Liver (tissue), 9 donors: ENCODE results near the gene IRF8. TPM values are rescaled to one million over a fixed set of nuclear protein-coding genes. Genes with fewer than 3 reads are reported as not detected.
"Not testable (repeated sequence)": the region's sequence is repeated elsewhere in the genome, so short reads cannot be mapped to it uniquely, and the experiment has no call there.

Source experiments
- DNase-seq: peaks from one replicate; pipeline ENCODE4 v3.0.0-alpha.2; 2017; ENCODE audit warnings: low spot score
- H3K27ac ChIP-seq, 2 donors: one replicate each; pipeline ENCODE4 v1.7.0; 2013; ENCODE audit warnings: inconsistent platforms in 2 of 2, low read length in 2 of 2, control low read depth in 1 of 2, low read depth in 1 of 2, mild to moderate bottlenecking in 1 of 2
- H3K27me3 ChIP-seq, 4 donors: one replicate each; pipeline versions ENCODE4 v1.6.1 to v1.7.0; 2013; ENCODE audit warnings: low read length in 3 of 4, inconsistent platforms in 1 of 4, mild to moderate bottlenecking in 1 of 4, moderate library complexity in 1 of 4; ENCODE audit not compliant: control insufficient read depth in 4 of 4, insufficient read depth in 4 of 4
- H3K36me3 ChIP-seq, 4 donors: one replicate each; pipeline versions ENCODE4 v1.6.1 to v1.7.0; 2013; ENCODE audit warnings: low read length in 3 of 4, mild to moderate bottlenecking in 3 of 4, low read depth in 1 of 4, moderate library complexity in 1 of 4; ENCODE audit not compliant: control insufficient read depth in 4 of 4, insufficient read depth in 3 of 4
- H3K4me1 ChIP-seq, 4 donors: one replicate each; pipeline versions ENCODE4 v1.6.1 to v1.7.0; 2013; ENCODE audit warnings: low read length in 3 of 4, mild to moderate bottlenecking in 3 of 4, moderate library complexity in 1 of 4; ENCODE audit not compliant: control insufficient read depth in 4 of 4, insufficient read depth in 4 of 4
- H3K4me3 ChIP-seq, 3 donors: one replicate each; pipeline versions ENCODE4 v1.6.1 to v1.7.0; 2013; ENCODE audit warnings: low read length in 3 of 3, control low read depth in 1 of 3, low read depth in 1 of 3, mild to moderate bottlenecking in 1 of 3
- H3K9ac ChIP-seq, 2 donors: one replicate each; pipeline ENCODE4 v1.7.0; 2013; ENCODE audit warnings: low read length in 2 of 2, mild to moderate bottlenecking in 2 of 2, moderate library complexity in 2 of 2, control low read depth in 1 of 2, low read depth in 1 of 2
- H3K9me3 ChIP-seq, 4 donors: one replicate each; pipeline versions ENCODE4 v1.6.1 to v1.7.0; 2013; ENCODE audit warnings: low read length in 3 of 4; ENCODE audit not compliant: control insufficient read depth in 4 of 4
- CTCF ChIP-seq: fragments of 150-350 bp; IDR thresholded peaks from 2 replicates; pipeline ENCODE4 v1.5.1; 2017; ENCODE audit warnings: improper control_type of control experiment, low read depth, low read length; ENCODE audit not compliant: missing input control
- EGR1 ChIP-seq, 2 donors: IDR thresholded peaks; 2 replicates each; pipeline ENCODE4 v1.6.1; 2016 to 2018; ENCODE audit warnings: antibody characterized with exemption in 2 of 2, low read depth in 2 of 2
- FOXA1 ChIP-seq: IDR thresholded peaks from 2 replicates; pipeline ENCODE4 v1.6.1; 2016; ENCODE audit warnings: antibody characterized with exemption
- FOXA2 ChIP-seq: IDR thresholded peaks from 2 replicates; pipeline ENCODE4 v1.6.1; 2016; ENCODE audit warnings: antibody characterized with exemption
- GABPA ChIP-seq, 2 donors: IDR thresholded peaks in 1 of 2; conservative IDR thresholded peaks in 1 of 2; 2 replicates each; pipeline ENCODE4 v1.6.1; 2016; ENCODE audit warnings: antibody characterized with exemption in 2 of 2, mild to moderate bottlenecking in 1 of 2, moderate library complexity in 1 of 2
- HNF4A ChIP-seq, 2 donors: conservative IDR thresholded peaks; 2 replicates each; pipeline ENCODE4 v1.6.1; 2016; ENCODE audit warnings: antibody characterized with exemption in 2 of 2, mild to moderate bottlenecking in 2 of 2
- HNF4G ChIP-seq: IDR thresholded peaks from 2 replicates; pipeline ENCODE4 v1.6.1; 2016; ENCODE audit warnings: antibody characterized with exemption
- JUND ChIP-seq, 2 donors: IDR thresholded peaks; 2 replicates each; pipeline ENCODE4 v1.6.1; 2016; ENCODE audit warnings: antibody characterized with exemption in 2 of 2
- NR2F2 ChIP-seq: IDR thresholded peaks from 2 replicates; pipeline ENCODE4 v1.6.1; 2016; ENCODE audit warnings: antibody characterized with exemption
- RAD21 ChIP-seq, 2 donors: IDR thresholded peaks; 2 replicates each; pipeline ENCODE4 v1.6.1; 2016; ENCODE audit warnings: antibody characterized with exemption in 2 of 2, mild to moderate bottlenecking in 2 of 2
- RXRA ChIP-seq, 2 donors: IDR thresholded peaks; 2 replicates each; pipeline ENCODE4 v1.6.1; 2017 to 2018; ENCODE audit warnings: antibody characterized with exemption in 2 of 2, mild to moderate bottlenecking in 1 of 2
- SP1 ChIP-seq: IDR thresholded peaks from 2 replicates; pipeline ENCODE4 v1.6.1; 2018; ENCODE audit warnings: antibody characterized with exemption, mild to moderate bottlenecking
- TAF1 ChIP-seq: conservative IDR thresholded peaks from 2 replicates; pipeline ENCODE4 v1.6.1; 2016; ENCODE audit warnings: antibody characterized with exemption, mild to moderate bottlenecking
- YY1 ChIP-seq: IDR thresholded peaks from 2 replicates; pipeline ENCODE4 v1.6.1; 2016; ENCODE audit warnings: antibody characterized with exemption, mild to moderate bottlenecking
- WGBS: extraction: QIAGEN DNeasy Blood & Tissue Kit; methylation state at CpG from one replicate; pipeline ENCODE4 v1.1.7; 2013; 5-methylcytosine and 5-hydroxymethylcytosine counted together
- polyA plus RNA-seq, 2 donors: library from polyadenylated mRNA; stranded (reverse) in 1 of 2; unstranded in 1 of 2; fragments of 200-250 nt in 1 of 2; fragments of >200 nt in 1 of 2; fragmentation: Nextera tagmentation in 1 of 2; extraction: Ambion mirVana in 1 of 2; gene quantifications; one replicate each; pipeline versions ENCODE4 v1.2.1 to v1.2.3, GENCODE V29; 2013 to 2015
- total RNA-seq, 2 donors: library from RNA; depleted of rRNA; stranded (reverse); fragments of >200 nt; gene quantifications; one replicate each; pipeline ENCODE4 v1.2.3, GENCODE V29; 2014
- TF ChIP-seq, protein P1 (sequence below): IDR thresholded peaks from 2 replicates; pipeline ENCODE4 v1.6.1; 2016; ENCODE audit warnings: antibody characterized with exemption
- TF ChIP-seq, protein P2 (sequence below): IDR thresholded peaks from 2 replicates; pipeline ENCODE4 v1.6.1; 2016; ENCODE audit warnings: antibody characterized with exemption, mild to moderate bottlenecking
- TF ChIP-seq, protein P3 (sequence below): IDR thresholded peaks from 2 replicates; pipeline ENCODE4 v1.6.1; 2016; ENCODE audit warnings: antibody characterized with exemption
- donor health status: healthy.
- donor health status: healthy.
- donor health status: healthy.
- donor health status: healthy.
- donor health status: healthy.

Gene IRF8
- total and polyA plus RNA-seq, 4 donors, result 5.1 to 25.8 (median 12.3) TPM

- Histone ChIP-seq H3K36me3 (no peaks in the 10 kb centered on the region), H3K9ac (no peak overlapping the region), H3K27me3 (no peaks in the 10 kb centered on the region), H3K4me3 (no peak overlapping the region), H3K27ac (no peak overlapping the region), H3K9me3 (no peaks in the 10 kb centered on the region), H3K4me1 (no peaks in the 10 kb centered on the region)
- TF ChIP-seq JUND (IDR thresholded peaks at IDR 0.05) (no peak), FOXA2 (no peak), YY1 (no peak), NR2F2 (no peak), GABPA (IDR thresholded peaks at IDR 0.05 in 1 of 2, conservative IDR thresholded peaks at IDR 0.05 in 1 of 2) (no peak), TAF1 (no peak), EGR1 (IDR thresholded peaks at IDR 0.05; ENCODE audit: low read depth in 2 of 2) (no peak), FOXA1 (no peak), HNF4A (conservative IDR thresholded peaks at IDR 0.05) (no peak), RAD21 (IDR thresholded peaks at IDR 0.05) (no peak), HNF4G (no peak)
- TF ChIP-seq, protein P1, sequence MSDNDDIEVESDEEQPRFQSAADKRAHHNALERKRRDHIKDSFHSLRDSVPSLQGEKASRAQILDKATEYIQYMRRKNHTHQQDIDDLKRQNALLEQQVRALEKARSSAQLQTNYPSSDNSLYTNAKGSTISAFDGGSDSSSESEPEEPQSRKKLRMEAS, result no peak
- TF ChIP-seq, protein P2, sequence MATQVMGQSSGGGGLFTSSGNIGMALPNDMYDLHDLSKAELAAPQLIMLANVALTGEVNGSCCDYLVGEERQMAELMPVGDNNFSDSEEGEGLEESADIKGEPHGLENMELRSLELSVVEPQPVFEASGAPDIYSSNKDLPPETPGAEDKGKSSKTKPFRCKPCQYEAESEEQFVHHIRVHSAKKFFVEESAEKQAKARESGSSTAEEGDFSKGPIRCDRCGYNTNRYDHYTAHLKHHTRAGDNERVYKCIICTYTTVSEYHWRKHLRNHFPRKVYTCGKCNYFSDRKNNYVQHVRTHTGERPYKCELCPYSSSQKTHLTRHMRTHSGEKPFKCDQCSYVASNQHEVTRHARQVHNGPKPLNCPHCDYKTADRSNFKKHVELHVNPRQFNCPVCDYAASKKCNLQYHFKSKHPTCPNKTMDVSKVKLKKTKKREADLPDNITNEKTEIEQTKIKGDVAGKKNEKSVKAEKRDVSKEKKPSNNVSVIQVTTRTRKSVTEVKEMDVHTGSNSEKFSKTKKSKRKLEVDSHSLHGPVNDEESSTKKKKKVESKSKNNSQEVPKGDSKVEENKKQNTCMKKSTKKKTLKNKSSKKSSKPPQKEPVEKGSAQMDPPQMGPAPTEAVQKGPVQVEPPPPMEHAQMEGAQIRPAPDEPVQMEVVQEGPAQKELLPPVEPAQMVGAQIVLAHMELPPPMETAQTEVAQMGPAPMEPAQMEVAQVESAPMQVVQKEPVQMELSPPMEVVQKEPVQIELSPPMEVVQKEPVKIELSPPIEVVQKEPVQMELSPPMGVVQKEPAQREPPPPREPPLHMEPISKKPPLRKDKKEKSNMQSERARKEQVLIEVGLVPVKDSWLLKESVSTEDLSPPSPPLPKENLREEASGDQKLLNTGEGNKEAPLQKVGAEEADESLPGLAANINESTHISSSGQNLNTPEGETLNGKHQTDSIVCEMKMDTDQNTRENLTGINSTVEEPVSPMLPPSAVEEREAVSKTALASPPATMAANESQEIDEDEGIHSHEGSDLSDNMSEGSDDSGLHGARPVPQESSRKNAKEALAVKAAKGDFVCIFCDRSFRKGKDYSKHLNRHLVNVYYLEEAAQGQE, result no peak
- TF ChIP-seq, protein P3, sequence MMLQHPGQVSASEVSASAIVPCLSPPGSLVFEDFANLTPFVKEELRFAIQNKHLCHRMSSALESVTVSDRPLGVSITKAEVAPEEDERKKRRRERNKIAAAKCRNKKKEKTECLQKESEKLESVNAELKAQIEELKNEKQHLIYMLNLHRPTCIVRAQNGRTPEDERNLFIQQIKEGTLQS, result no peak
- 90% methylated on average over 7 of the region's 7 CpGs for WGBS
- DNase-seq, result no peak
These were observed 41.6 kb upstream of the IRF8 start for GRCh38 chr16:85857406-85857805.

DNA sequence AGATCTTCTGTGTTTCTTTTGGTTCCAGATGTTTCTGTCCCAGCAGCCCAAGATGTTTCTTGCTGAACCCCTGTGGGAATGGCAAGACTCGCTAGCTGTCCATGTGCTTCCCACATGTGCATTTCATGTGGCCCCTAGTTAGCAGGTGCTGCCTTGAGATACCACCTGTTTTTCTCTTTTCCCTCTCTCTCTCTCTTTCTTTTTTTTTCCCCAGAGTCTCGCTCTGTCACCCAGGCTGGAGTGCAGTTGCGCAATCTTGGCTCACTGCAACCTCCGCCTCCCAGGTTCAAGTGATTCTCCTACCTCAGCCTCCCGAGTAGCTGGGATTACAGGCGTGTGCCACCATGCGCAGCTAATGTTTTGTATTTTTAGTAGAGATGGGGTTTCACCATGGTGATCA, 40.4 kb upstream of the IRF8 start:
- 88% methylated on average over 7 of the region's 7 CpGs for WGBS
- DNase-seq, H3K36me3 ChIP-seq: not testable (repeated sequence)

GRCh38 chr16:85858984-85859817, 39.8 kb upstream of the IRF8 start:
- Histone ChIP-seq H3K4me1 (no peaks in the 10 kb centered on the region), H3K9me3 (no peaks in the 10 kb centered on the region), H3K36me3 (no peaks in the 10 kb centered on the region), H3K27ac (no peak overlapping the region), H3K27me3 (no peaks in the 10 kb centered on the region), H3K9ac (no peak overlapping the region), H3K4me3 (no peak overlapping the region)
- 92% methylated on average over 16 of the region's 16 CpGs for WGBS
- no peak for DNase-seq
- TF ChIP-seq, protein P1, result no peak
- TF ChIP-seq YY1, result no peak
- TF ChIP-seq EGR1 (IDR thresholded peaks at IDR 0.05; ENCODE audit: low read depth in 2 of 2), result no peak
- TF ChIP-seq RXRA (IDR thresholded peaks at IDR 0.05), result no peak
- TF ChIP-seq, protein P2, result no peak
- TF ChIP-seq SP1, result no peak
- no peak for TF ChIP-seq CTCF
- TF ChIP-seq FOXA1, result no peak
- TF ChIP-seq GABPA (IDR thresholded peaks at IDR 0.05 in 1 of 2, conservative IDR thresholded peaks at IDR 0.05 in 1 of 2), result no peak
- TF ChIP-seq, protein P3, result no peak

More for the DNA sequence above, 40.4 kb upstream of the IRF8 start:
- not testable (repeated sequence) for H3K4me1 ChIP-seq, H3K4me3 ChIP-seq, H3K27ac ChIP-seq, H3K9ac ChIP-seq, H3K27me3 ChIP-seq, H3K9me3 ChIP-seq
